GM21576 (cell line): ENCODE data around the gene SPAG8.

Experiments
- ATAC-seq: cut with Tn5 transposase; IDR thresholded peaks from one replicate; pipeline ENCODE4 v1.9.1; 2021; ENCODE audit warnings: mild to moderate bottlenecking, moderate library complexity; ENCODE audit not compliant: unreplicated experiment

The SPAG8 gene

GRCh38 chr9:35781066-35781465 is 31.0 kb downstream of the SPAG8 start:
- ATAC-seq, result no peak

- ATAC-seq, result no peak
Observed at GRCh38 chr9:35778496-35778895, 33.6 kb downstream of the SPAG8 start.

- no peak for ATAC-seq
Observed at GRCh38 chr9:35776018-35776417, 36.0 kb downstream of the SPAG8 start.

GRCh38 chr9:35774907-35775635 is 37.0 kb downstream of the SPAG8 start:
- ATAC-seq, result no peak

GRCh38 chr9:35771943-35772342 is 40.1 kb downstream of the SPAG8 start:
- no peak for ATAC-seq

GRCh38 chr9:35771534-35771933 is 40.5 kb downstream of the SPAG8 start:
- ATAC-seq, result no peak

GRCh38 chr9:35771075-35771433 is 41.0 kb downstream of the SPAG8 start:
- no peak for ATAC-seq

GRCh38 chr9:35769763-35770162 is 42.3 kb downstream of the SPAG8 start:
- no peak for ATAC-seq

GRCh38 chr9:35767458-35767857 is 44.6 kb downstream of the SPAG8 start:
- ATAC-seq, result no peak

GRCh38 chr9:35766997-35767396 is 45.1 kb downstream of the SPAG8 start:
- ATAC-seq, result no peak

- no peak for ATAC-seq
Observed at GRCh38 chr9:35763803-35764202, 48.3 kb downstream of the SPAG8 start.

GRCh38 chr9:35763181-35763580 is 48.9 kb downstream of the SPAG8 start:
- ATAC-seq, result no peak

- ATAC-seq, result no peak
Observed at GRCh38 chr9:35760651-35761050, 51.4 kb downstream of the SPAG8 start.

- no peak for ATAC-seq
Observed at GRCh38 chr9:35759795-35760194, 52.3 kb downstream of the SPAG8 start.
